H1 (cell line): Measurements from ENCODE around the gene DNAH8. TPM values are rescaled to one million over a fixed set of nuclear protein-coding genes. Genes with fewer than 3 reads are reported as not detected.
"Not testable (repeated sequence)": the region's sequence is repeated elsewhere in the genome, so short reads cannot be mapped to it uniquely, and the experiment has no call there.

Experiments used
- CTCF ChIA-PET: fragments of 300-600 bp; sonication (Branson Sonifier 250); formaldehyde crosslinking; loops from one replicate; lab custom pipeline; 2021; ENCODE audit not compliant: partially characterized antibody; lab: Charles Lee
- POLR2A ChIA-PET: fragments of 300-600 bp; sonication (Branson Sonifier 250); formaldehyde crosslinking; loops from one replicate; lab custom pipeline; 2021; ENCODE audit warnings: inconsistent platforms; ENCODE audit not compliant: partially characterized antibody; lab: Charles Lee
- DNase-seq, 2 experiments: peaks; one replicate each; pipeline versions ENCODE4 v3.0.0 to v3.0.0-alpha.2; 2010 to 2022; ENCODE audit warnings: low spot score in 2 of 2, low read depth in 1 of 2, mixed read lengths in 1 of 2
- FAIRE-seq: peaks from 2 replicates; lab custom pipeline; 2011; peaks lifted over from hg19 to GRCh38; lab: Jason Lieb, UNC
- H2AFZ ChIP-seq: 2 replicates; pipeline ENCODE4 v1.8.1; 2012; ENCODE audit warnings: low read length, inconsistent platforms
- H2AK5ac ChIP-seq: 2 replicates; pipeline ENCODE4 v1.6.1; 2013; ENCODE audit warnings: low read depth, low read length
- H2BK120ac ChIP-seq: replicated peaks from 2 replicates; pipeline ENCODE3; 2013; ENCODE audit warnings: low read depth, low read length, inconsistent platforms
- H2BK12ac ChIP-seq: 2 replicates; pipeline ENCODE4 v1.6.1; 2013; ENCODE audit warnings: low read depth, low read length
- H2BK15ac ChIP-seq: 2 replicates; pipeline ENCODE4 v1.6.1; 2013; ENCODE audit warnings: low read length
- H2BK20ac ChIP-seq: 2 replicates; pipeline ENCODE4 v1.6.1; 2013; ENCODE audit warnings: low read length
- H2BK5ac ChIP-seq: 2 replicates; pipeline ENCODE4 v1.6.1; 2013; ENCODE audit warnings: low read depth, low read length
- H3K14ac ChIP-seq: 2 replicates; pipeline ENCODE4 v1.6.1; 2013; ENCODE audit warnings: inconsistent platforms; ENCODE audit not compliant: insufficient read length
- H3K18ac ChIP-seq: 2 replicates; pipeline ENCODE4 v1.6.1; 2013; ENCODE audit warnings: low read length; ENCODE audit errors: extremely low read depth
- H3K23ac ChIP-seq: 2 replicates; pipeline ENCODE4 v1.6.1; 2013; ENCODE audit warnings: inconsistent platforms; ENCODE audit not compliant: insufficient read length
- H3K23me2 ChIP-seq: 2 replicates; pipeline ENCODE4 v1.6.1; 2013; ENCODE audit warnings: low read depth, low read length
- H3K27ac ChIP-seq: 2 replicates; pipeline ENCODE4 v1.6.1; 2011; ENCODE audit warnings: low read depth, low read length, inconsistent platforms
- H3K27me3 ChIP-seq, 4 experiments: replicated peaks in 1 of 4; 1 replicate in 1 of 4; 2 replicates in 3 of 4; pipeline versions ENCODE4 v1.6.1 to v1.8.1; 2011 to 2013; ENCODE audit warnings: low read length in 3 of 4, mild to moderate bottlenecking in 3 of 4, inconsistent platforms in 2 of 4, mixed read lengths in 2 of 4, moderate library complexity in 1 of 4; ENCODE audit not compliant: control insufficient read depth in 3 of 4, insufficient read depth in 3 of 4; ENCODE audit errors: extremely low read depth in 1 of 4
- H3K36me3 ChIP-seq, 4 experiments: 2 replicates each; pipeline versions ENCODE4 v1.6.1 to v1.8.1; 2011 to 2013; ENCODE audit warnings: mild to moderate bottlenecking in 4 of 4, low read length in 3 of 4, moderate library complexity in 2 of 4, control low read depth in 1 of 4, inconsistent platforms in 1 of 4; ENCODE audit not compliant: insufficient read depth in 4 of 4, control insufficient read depth in 2 of 4
- H3K4ac ChIP-seq: replicated peaks from 2 replicates; pipeline ENCODE3; 2013; ENCODE audit warnings: low read length, low read depth, mixed read lengths, inconsistent platforms; ENCODE audit not compliant: insufficient read length
- H3K4me1 ChIP-seq, 4 experiments: replicated peaks in 1 of 4; 1 replicate in 1 of 4; 2 replicates in 3 of 4; pipeline versions ENCODE4 v1.6.1 to v1.8.1; 2011 to 2013; ENCODE audit warnings: low read length in 3 of 4, inconsistent platforms in 2 of 4, mixed read lengths in 1 of 4; ENCODE audit not compliant: insufficient read depth in 4 of 4, control insufficient read depth in 3 of 4
- H3K4me2 ChIP-seq, 2 experiments: 2 replicates each; pipeline versions ENCODE4 v1.6.1 to v1.8.1; 2011 to 2013; ENCODE audit warnings: low read depth in 2 of 2, low read length in 2 of 2, control low read depth in 1 of 2, inconsistent platforms in 1 of 2, mild to moderate bottlenecking in 1 of 2; ENCODE audit not compliant: insufficient read depth in 1 of 2
- H3K4me3 ChIP-seq, 4 experiments: fragments of 200-600, 300-600 bp in 1 of 4; sonication (generic), shearing (Covaris generic), sonication (Bioruptor Twin) in 1 of 4; 2 replicates each; pipeline versions ENCODE4 v1.5.1 to v1.8.1; 2011 to 2016; ENCODE audit warnings: low read length in 4 of 4, low read depth in 3 of 4, control low read depth in 2 of 4, inconsistent platforms in 2 of 4, mild to moderate bottlenecking in 2 of 4, mixed read lengths in 1 of 4, moderate library complexity in 1 of 4; ENCODE audit not compliant: insufficient read depth in 2 of 4; ENCODE audit errors: extremely low read depth in 1 of 4
- H3K56ac ChIP-seq: replicated peaks from 2 replicates; pipeline ENCODE3; 2013; ENCODE audit warnings: low read depth, mild to moderate bottlenecking, mixed read lengths, low read length, inconsistent platforms; ENCODE audit not compliant: insufficient read length
- H3K79me1 ChIP-seq: 2 replicates; pipeline ENCODE4 v1.6.1; 2013; ENCODE audit warnings: low read depth, low read length, control low read depth
- H3K79me2 ChIP-seq, 2 experiments: 2 replicates each; pipeline versions ENCODE4 v1.6.1 to v1.8.1; 2012 to 2013; ENCODE audit warnings: low read length in 2 of 2, mild to moderate bottlenecking in 2 of 2, inconsistent platforms in 1 of 2; ENCODE audit not compliant: insufficient read depth in 2 of 2, control insufficient read depth in 1 of 2
- H3K9ac ChIP-seq, 4 experiments: replicated peaks in 1 of 4; 1 replicate in 1 of 4; 2 replicates in 3 of 4; pipeline versions ENCODE4 v1.6.1 to v1.8.1; 2011 to 2013; ENCODE audit warnings: low read depth in 3 of 4, low read length in 3 of 4, control low read depth in 2 of 4, mild to moderate bottlenecking in 2 of 4, moderate library complexity in 2 of 4, inconsistent platforms in 1 of 4; ENCODE audit errors: extremely low read depth in 1 of 4
- H3K9me3 ChIP-seq, 2 experiments: 2 replicates each; pipeline versions ENCODE4 v1.6.1 to v1.8.1; 2012 to 2013; ENCODE audit warnings: mild to moderate bottlenecking in 2 of 2, moderate library complexity in 2 of 2, control low read depth in 1 of 2, inconsistent platforms in 1 of 2, low read depth in 1 of 2, low read length in 1 of 2, mixed read lengths in 1 of 2; ENCODE audit not compliant: insufficient read depth in 2 of 2
- H4K20me1 ChIP-seq, 2 experiments: replicated peaks in 1 of 2; 2 replicates each; pipeline versions ENCODE3 to v1.8.1; 2011 to 2013; ENCODE audit warnings: inconsistent platforms in 2 of 2, low read length in 2 of 2, mild to moderate bottlenecking in 1 of 2; ENCODE audit not compliant: insufficient read depth in 2 of 2, control insufficient read depth in 1 of 2
- H4K5ac ChIP-seq: 2 replicates; pipeline ENCODE4 v1.6.1; 2013; ENCODE audit warnings: low read length, low read depth, mixed read lengths, inconsistent platforms; ENCODE audit not compliant: insufficient read length
- H4K8ac ChIP-seq: 2 replicates; pipeline ENCODE4 v1.8.0; 2013; ENCODE audit warnings: mild to moderate bottlenecking, moderate library complexity, low read length, inconsistent platforms; ENCODE audit not compliant: insufficient read depth; ENCODE audit errors: extremely low read depth
- H4K91ac ChIP-seq: replicated peaks from 2 replicates; pipeline ENCODE3; 2013; ENCODE audit warnings: low read length, mixed read lengths, inconsistent platforms; ENCODE audit not compliant: insufficient read length
- TBP ChIP-seq: IDR thresholded peaks from 2 replicates; pipeline ENCODE4 v1.6.1; 2011; ENCODE audit warnings: low read depth, low read length, improper control_type of control experiment
- WGBS, 2 experiments: shearing (Covaris generic) in 1 of 2; methylation state at CpG; one replicate each; pipeline versions ENCODE4 v1.1.6 to v1.1.7; 2013 to 2015; ENCODE audit warnings: low lambda C conversion rate in 2 of 2, mixed read lengths in 2 of 2, inconsistent platforms in 1 of 2, low coverage in 1 of 2, missing lambda C conversion rate in 1 of 2; ENCODE audit not compliant: insufficient replicate concordance in 2 of 2, insufficient coverage in 1 of 2, insufficient read length in 1 of 2; ENCODE audit errors: extremely low coverage in 1 of 2, missing lambda C conversion rate in 1 of 2; 5-methylcytosine and 5-hydroxymethylcytosine counted together
- polyA plus RNA-seq, 7 experiments: library from polyadenylated mRNA; depleted of rRNA in 3 of 7; stranded (reverse) in 5 of 7; unstranded in 2 of 7; fragments of >200 nt in 5 of 7; fragments of 200-250 nt in 2 of 7; gene quantifications; 1 replicate in 5 of 7; 2 replicates in 1 of 7; 4 replicates in 1 of 7; pipeline versions ENCODE4 v1.2.1 to v1.2.3, GENCODE V29; 2011 to 2013; ENCODE audit warnings: missing spikeins in 2 of 7, mixed read lengths in 2 of 7
- total RNA-seq: library from RNA; stranded (reverse); fragmentation: NEBNext Ultra II Directional; extraction: Animal tissue kit (Norgen Biotek cat#: 25700); gene quantifications from 2 replicates; pipeline ENCODE4 v1.2.1, GENCODE V29; 2021

Gene DNAH8
- total and polyA plus RNA-seq, 2 of the 8 experiments (the other 6 are each of a cell fraction or from before 2014, with no cell fraction given): under 0.01 TPM; not detected in 1

DNA sequence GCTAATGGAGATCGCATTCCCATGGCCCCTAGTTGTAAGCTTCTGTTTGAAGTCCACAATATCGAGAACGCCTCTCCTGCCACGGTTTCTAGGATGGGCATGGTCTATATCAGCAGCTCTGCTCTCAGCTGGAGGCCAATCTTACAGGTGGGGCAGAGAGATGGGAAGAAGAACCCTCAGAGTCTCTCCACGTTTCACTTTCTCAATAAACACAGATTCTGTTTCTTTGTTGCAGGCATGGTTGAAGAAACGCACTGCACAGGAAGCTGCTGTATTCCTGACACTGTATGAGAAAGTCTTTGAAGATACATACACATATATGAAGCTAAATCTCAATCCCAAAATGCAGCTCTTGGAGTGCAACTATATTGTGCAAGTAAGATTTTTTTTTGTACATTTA lies 157.9 kb downstream of the DNAH8 start (continued):
- no peak for TF ChIP-seq TBP

GRCh38 chr6:38873816-38874215 lies 158.7 kb downstream of the DNAH8 start:
- H4K91ac ChIP-seq, H3K23me2 ChIP-seq, H2BK12ac ChIP-seq, H4K5ac ChIP-seq, H3K23ac ChIP-seq, FAIRE-seq, H3K27ac ChIP-seq, H3K4ac ChIP-seq, H4K8ac ChIP-seq, H3K4me1 ChIP-seq, H3K4me2 ChIP-seq, H3K9me3 ChIP-seq, H2AFZ ChIP-seq, H3K14ac ChIP-seq, H2BK5ac ChIP-seq, H2BK120ac ChIP-seq, H3K18ac ChIP-seq, H4K20me1 ChIP-seq, H3K79me2 ChIP-seq, H3K56ac ChIP-seq, H3K36me3 ChIP-seq, H2BK20ac ChIP-seq, POLR2A ChIA-PET, H3K9ac ChIP-seq, DNase-seq, H3K4me3 ChIP-seq, H3K27me3 ChIP-seq, H2BK15ac ChIP-seq, H3K79me1 ChIP-seq, H2AK5ac ChIP-seq: not testable (repeated sequence)
- WGBS, 2 experiments: 100% methylated on average over 1 of the region's 1 CpG; no CpG with 5 or more reads in 1 of the 2 experiments
- CTCF ChIA-PET: interaction anchor here (1.1 to 4.3 kb wide), 10 partner anchors 8 to 432 kb away, joined by 3 to 37 read pairs (median 11); no protein-coding TSS in a partner anchor
